Mucosa of stomach (tissue), 1 donor: ENCODE data around the gene PEAR1.

Experiments used
- H3K27me3 ChIP-seq: one replicate; pipeline ENCODE4 v1.7.0; 2013; ENCODE audit warnings: mild to moderate bottlenecking, low read length; ENCODE audit not compliant: control insufficient read depth, insufficient read depth
- H3K36me3 ChIP-seq: one replicate; pipeline ENCODE4 v1.7.0; 2013; ENCODE audit warnings: low read length; ENCODE audit not compliant: control insufficient read depth, insufficient read depth
- H3K4me1 ChIP-seq: one replicate; pipeline ENCODE4 v1.7.0; 2013; ENCODE audit warnings: mild to moderate bottlenecking, low read length; ENCODE audit not compliant: control insufficient read depth, insufficient read depth
- H3K4me3 ChIP-seq: one replicate; pipeline ENCODE4 v1.7.0; 2013; ENCODE audit warnings: low read length
- H3K9ac ChIP-seq: one replicate; pipeline ENCODE4 v1.7.0; 2013; ENCODE audit warnings: mild to moderate bottlenecking, low read length, moderate library complexity
- H3K9me3 ChIP-seq: one replicate; pipeline ENCODE4 v1.7.0; 2013; ENCODE audit warnings: mild to moderate bottlenecking, low read length, moderate library complexity; ENCODE audit not compliant: control insufficient read depth
- donor health status: Pancreatic carcinoma.

The PEAR1 gene

GRCh38 chr1:156862584-156862983, 30.9 kb upstream of the PEAR1 start:
- Histone ChIP-seq H3K36me3 (no peaks in the 10 kb centered on the region), H3K27me3 (peaks cover 80% of the 10 kb centered on the region), H3K4me1 (peaks cover 14% of the 10 kb centered on the region), H3K9ac (no peak overlapping the region), H3K9me3 (no peaks in the 10 kb centered on the region), H3K4me3 (no peak overlapping the region)

GRCh38 chr1:156862997-156863599, 30.4 kb upstream of the PEAR1 start:
- H3K9ac ChIP-seq = no peak overlapping the region
- no peak overlapping the region for H3K4me3 ChIP-seq
- H3K27me3 ChIP-seq = peaks cover 75% of the 10 kb centered on the region

DNA sequence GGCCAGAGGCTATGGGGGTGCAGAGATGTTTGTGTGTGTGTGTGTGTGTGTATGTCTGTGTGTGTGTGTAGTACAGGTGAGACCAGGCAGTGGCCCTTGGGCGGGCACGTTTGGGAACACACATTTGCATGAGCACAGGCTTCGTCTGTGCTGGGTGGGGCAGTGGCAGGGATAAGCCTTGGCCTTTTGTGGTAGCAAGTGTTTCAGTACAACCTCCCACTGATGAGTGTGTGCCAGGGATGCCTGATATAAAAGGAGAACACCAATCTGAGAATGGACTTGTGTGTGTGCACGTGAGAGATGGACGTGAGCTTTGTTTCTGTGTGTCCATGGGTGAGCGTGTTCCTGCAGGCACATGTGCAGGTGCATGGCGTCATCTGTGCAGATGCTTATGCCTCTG, 29.9 kb upstream of the PEAR1 start:
- H3K27me3 ChIP-seq = peaks cover 70% of the 10 kb centered on the region

More at GRCh38 chr1:156862997-156863599, 30.4 kb upstream of the PEAR1 start:
- Histone ChIP-seq H3K36me3 (no peaks in the 10 kb centered on the region), H3K9me3 (no peaks in the 10 kb centered on the region), H3K4me1 (peaks cover 14% of the 10 kb centered on the region)

GRCh38 chr1:156864796-156865195, 28.7 kb upstream of the PEAR1 start:
- Histone ChIP-seq H3K27me3 (peaks cover 58% of the 10 kb centered on the region), H3K36me3 (no peaks in the 10 kb centered on the region), H3K9ac (no peak overlapping the region), H3K9me3 (no peaks in the 10 kb centered on the region), H3K4me1 (peaks cover 6% of the 10 kb centered on the region), H3K4me3 (no peak overlapping the region)

More for the DNA sequence above, 29.9 kb upstream of the PEAR1 start:
- H3K9ac ChIP-seq = no peak overlapping the region
- H3K9me3 ChIP-seq = no peaks in the 10 kb centered on the region
- no peaks in the 10 kb centered on the region for H3K36me3 ChIP-seq
- peaks cover 14% of the 10 kb centered on the region for H3K4me1 ChIP-seq
- no peak overlapping the region for H3K4me3 ChIP-seq

DNA sequence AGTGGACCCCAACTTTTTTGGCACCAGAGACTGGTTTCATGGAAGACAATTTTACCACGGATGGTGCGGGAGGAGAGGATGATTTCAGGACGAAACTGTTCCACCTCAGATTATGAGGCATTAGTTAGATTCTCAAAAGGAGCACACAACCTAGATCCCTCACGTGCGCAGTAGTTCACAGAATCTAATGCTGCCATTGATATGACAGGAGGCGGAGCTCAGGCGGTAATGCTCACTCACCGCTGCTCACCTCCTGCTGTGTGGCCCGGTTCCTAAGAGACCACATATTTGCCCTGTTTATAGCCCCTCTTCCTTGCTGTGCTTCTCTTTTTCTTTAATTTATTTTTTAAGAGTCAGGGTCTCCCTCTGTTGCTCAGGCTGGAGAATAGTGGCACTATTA, 28.3 kb upstream of the PEAR1 start:
- peaks cover 1% of the 10 kb centered on the region for H3K4me1 ChIP-seq
- peaks cover 54% of the 10 kb centered on the region for H3K27me3 ChIP-seq
- no peak overlapping the region for H3K4me3 ChIP-seq
- H3K9me3 ChIP-seq = no peaks in the 10 kb centered on the region
- H3K36me3 ChIP-seq = no peaks in the 10 kb centered on the region
- no peak overlapping the region for H3K9ac ChIP-seq

- H3K27me3 ChIP-seq = peaks cover 48% of the 10 kb centered on the region
Observed at GRCh38 chr1:156865865-156866248, 27.7 kb upstream of the PEAR1 start.

DNA sequence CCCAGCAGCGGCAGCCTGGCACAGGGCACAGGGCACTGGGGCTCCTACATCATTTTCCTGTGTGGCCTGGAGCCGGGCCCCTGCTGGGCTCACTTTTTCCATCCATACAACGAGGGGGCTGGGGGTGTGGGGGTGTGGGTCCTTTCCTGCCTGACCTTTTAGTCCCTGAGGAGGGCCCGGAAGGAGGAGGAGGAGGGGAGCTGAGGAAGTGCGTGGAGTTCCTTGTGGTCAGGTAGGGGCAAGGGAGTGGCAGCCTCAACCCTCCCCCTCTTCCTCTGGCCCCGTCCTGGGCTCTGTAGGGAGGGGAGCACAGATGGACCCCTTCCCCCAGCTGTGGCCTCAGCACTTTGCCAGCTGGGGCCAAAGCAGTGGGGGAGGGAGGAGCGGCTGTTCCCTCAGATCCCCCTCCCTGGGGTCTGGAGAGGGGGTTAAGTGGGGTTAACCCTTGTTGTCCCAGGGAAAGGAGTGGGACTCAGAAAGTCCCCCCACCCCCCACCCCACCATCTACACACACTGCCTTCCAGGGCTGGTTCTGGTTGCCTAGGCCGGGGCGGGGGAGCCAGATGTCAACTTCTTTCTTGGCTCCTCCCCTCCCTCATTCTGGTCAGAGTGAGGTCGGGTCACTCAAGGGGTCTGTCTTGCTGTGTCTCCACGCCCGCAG, 27.1 kb upstream of the PEAR1 start:
- H3K4me1 ChIP-seq = no peaks in the 10 kb centered on the region
- no peak overlapping the region for H3K4me3 ChIP-seq
- no peaks in the 10 kb centered on the region for H3K36me3 ChIP-seq
- H3K27me3 ChIP-seq = peaks cover 43% of the 10 kb centered on the region
- H3K9me3 ChIP-seq = no peaks in the 10 kb centered on the region
- no peak overlapping the region for H3K9ac ChIP-seq

More at GRCh38 chr1:156865865-156866248, 27.7 kb upstream of the PEAR1 start:
- H3K9ac ChIP-seq = no peak overlapping the region
- no peak overlapping the region for H3K4me3 ChIP-seq
- H3K4me1 ChIP-seq = no peaks in the 10 kb centered on the region
- H3K9me3 ChIP-seq = no peaks in the 10 kb centered on the region
- H3K36me3 ChIP-seq = no peaks in the 10 kb centered on the region

DNA sequence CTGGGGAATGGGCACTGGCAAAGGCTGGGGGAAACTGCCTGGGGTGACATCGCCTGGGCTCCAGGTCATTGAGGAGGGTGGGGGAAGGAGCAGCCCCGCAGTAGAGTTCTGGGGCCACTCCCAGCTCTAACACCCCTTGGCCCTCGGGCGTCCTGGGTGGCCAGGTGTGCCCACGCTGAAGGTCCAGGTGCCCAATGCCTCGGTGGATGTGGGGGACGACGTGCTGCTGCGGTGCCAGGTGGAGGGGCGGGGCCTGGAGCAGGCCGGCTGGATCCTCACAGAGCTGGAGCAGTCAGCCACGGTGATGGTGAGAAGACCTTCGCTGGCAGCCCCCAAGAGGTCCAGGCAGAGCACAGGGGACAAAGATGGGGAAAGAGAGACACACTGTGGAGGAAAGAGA, 25.2 kb upstream of the PEAR1 start:
- Histone ChIP-seq H3K36me3 (no peaks in the 10 kb centered on the region), H3K4me3 (no peak overlapping the region), H3K27me3 (peaks cover 23% of the 10 kb centered on the region), H3K9ac (no peak overlapping the region), H3K4me1 (no peaks in the 10 kb centered on the region), H3K9me3 (no peaks in the 10 kb centered on the region)

GRCh38 chr1:156869455-156869854, 24.1 kb upstream of the PEAR1 start:
- Histone ChIP-seq H3K4me1 (no peaks in the 10 kb centered on the region), H3K4me3 (no peak overlapping the region), H3K27me3 (peaks cover 20% of the 10 kb centered on the region)

DNA sequence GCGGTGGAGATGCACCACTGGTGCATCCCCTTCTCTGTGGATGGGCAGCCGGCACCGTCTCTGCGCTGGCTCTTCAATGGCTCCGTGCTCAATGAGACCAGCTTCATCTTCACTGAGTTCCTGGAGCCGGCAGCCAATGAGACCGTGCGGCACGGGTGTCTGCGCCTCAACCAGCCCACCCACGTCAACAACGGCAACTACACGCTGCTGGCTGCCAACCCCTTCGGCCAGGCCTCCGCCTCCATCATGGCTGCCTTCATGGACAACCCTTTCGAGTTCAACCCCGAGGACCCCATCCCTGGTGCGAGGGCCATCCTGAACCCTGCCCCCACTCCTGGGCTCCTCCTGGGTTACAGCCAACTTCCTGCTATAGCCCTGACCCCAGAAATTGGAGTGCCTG, 19.9 kb upstream of the PEAR1 start:
- peaks cover 37% of the 10 kb centered on the region for H3K27me3 ChIP-seq
- H3K36me3 ChIP-seq = no peaks in the 10 kb centered on the region

More at GRCh38 chr1:156869455-156869854, 24.1 kb upstream of the PEAR1 start:
- Histone ChIP-seq H3K9ac (no peak overlapping the region), H3K9me3 (no peaks in the 10 kb centered on the region), H3K36me3 (no peaks in the 10 kb centered on the region)

DNA sequence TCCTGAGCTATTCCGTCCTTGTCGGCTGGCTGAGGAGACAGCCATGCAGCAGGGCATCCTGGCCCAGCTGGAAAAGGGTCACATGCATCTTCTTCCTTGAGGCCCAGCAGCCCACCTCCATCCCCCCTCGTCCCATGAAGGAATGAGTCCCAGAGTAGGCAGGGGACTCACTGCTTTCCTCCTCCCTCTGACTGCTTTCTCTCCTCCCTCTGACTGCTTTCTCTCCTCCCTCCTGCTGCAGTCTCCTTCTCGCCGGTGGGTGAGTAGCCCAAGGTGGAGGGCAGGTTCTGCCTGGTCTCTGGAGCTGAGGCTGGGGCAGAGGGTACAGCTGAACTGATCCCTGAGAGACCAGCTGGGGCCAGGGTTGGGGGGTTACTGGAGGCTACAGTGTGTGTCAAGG, 19.4 kb upstream of the PEAR1 start:
- Histone ChIP-seq H3K9ac (no peak overlapping the region), H3K4me3 (no peak overlapping the region), H3K27me3 (peaks cover 37% of the 10 kb centered on the region), H3K36me3 (no peaks in the 10 kb centered on the region), H3K4me1 (no peaks in the 10 kb centered on the region), H3K9me3 (no peaks in the 10 kb centered on the region)

More for the DNA sequence above, 19.9 kb upstream of the PEAR1 start:
- Histone ChIP-seq H3K9ac (no peak overlapping the region), H3K4me1 (no peaks in the 10 kb centered on the region), H3K9me3 (no peaks in the 10 kb centered on the region), H3K4me3 (no peak overlapping the region)

DNA sequence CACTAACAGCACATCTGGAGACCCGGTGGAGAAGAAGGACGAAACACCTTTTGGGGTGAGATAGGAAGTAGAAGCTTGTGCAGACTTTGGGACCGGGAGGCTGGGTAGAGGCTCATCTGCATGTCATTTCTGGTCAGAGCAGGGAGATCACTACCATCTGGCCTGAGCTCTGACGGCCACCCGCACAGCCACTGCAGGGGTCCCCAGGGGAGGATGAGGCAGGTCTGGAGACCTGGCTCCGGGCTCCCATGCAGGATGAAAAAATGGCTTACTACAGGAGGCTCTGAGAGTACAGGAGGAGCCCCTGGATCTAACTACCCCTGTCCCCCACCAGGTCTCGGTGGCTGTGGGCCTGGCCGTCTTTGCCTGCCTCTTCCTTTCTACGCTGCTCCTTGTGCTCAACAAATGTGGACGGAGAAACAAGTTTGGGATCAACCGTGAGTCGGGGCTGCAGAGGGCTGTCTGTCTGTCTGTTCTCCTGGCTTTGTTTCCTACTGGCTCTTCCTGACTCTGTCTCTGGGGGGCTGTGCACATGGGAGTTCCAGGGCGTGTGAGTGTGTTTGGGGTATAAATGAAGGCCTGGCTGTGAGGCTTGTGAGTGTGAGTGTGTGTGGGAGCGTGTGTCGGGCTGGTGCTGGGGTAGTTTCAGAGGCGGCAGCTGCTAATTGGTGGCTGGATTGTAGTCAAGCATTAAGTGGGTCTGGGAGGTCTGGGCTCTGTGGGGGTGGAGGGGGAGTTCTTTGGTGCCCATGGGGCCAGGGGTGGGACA, 18.8 kb upstream of the PEAR1 start:
- no peaks in the 10 kb centered on the region for H3K4me1 ChIP-seq
- H3K27me3 ChIP-seq = peaks cover 37% of the 10 kb centered on the region
- no peaks in the 10 kb centered on the region for H3K9me3 ChIP-seq
- no peaks in the 10 kb centered on the region for H3K36me3 ChIP-seq
- H3K9ac ChIP-seq = no peak overlapping the region
- H3K4me3 ChIP-seq = no peak overlapping the region
